GM12878 (cell line): ENCODE measurements around the gene C3.

Experiments
- CBFB ChIP-seq: IDR thresholded peaks from 2 replicates; pipeline ENCODE4 v1.6.1; 2016; ENCODE audit warnings: antibody characterized with exemption, low read depth
- HDGF ChIP-seq: fragments of 450-650 bp; IDR thresholded peaks from 2 replicates; pipeline ENCODE4 v1.6.1; 2016; ENCODE audit warnings: antibody characterized with exemption
- JUNB ChIP-seq: IDR thresholded peaks from 2 replicates; pipeline ENCODE4 v1.6.1; 2016; ENCODE audit warnings: antibody characterized with exemption, mild to moderate bottlenecking
- ZNF384 ChIP-seq: IDR thresholded peaks from 2 replicates; pipeline ENCODE4 v1.6.1; 2012; ENCODE audit warnings: low read depth, mild to moderate bottlenecking, low read length, improper control_type of control experiment, borderline replicate concordance
- TF ChIP-seq, protein P1 (sequence below), 3 experiments: IDR thresholded peaks in 2 of 3; conservative IDR thresholded peaks in 1 of 3; 2 replicates each; pipeline ENCODE4 v1.5.1; 2011; ENCODE audit warnings: low read depth in 3 of 3, low read length in 3 of 3, mild to moderate bottlenecking in 3 of 3, control low read depth in 2 of 3, moderate library complexity in 2 of 3, inconsistent platforms in 1 of 3, mixed read lengths in 1 of 3; ENCODE audit not compliant: control insufficient read depth in 2 of 3, insufficient read depth in 1 of 3; ENCODE audit errors: extremely low read depth in 1 of 3

DNA sequence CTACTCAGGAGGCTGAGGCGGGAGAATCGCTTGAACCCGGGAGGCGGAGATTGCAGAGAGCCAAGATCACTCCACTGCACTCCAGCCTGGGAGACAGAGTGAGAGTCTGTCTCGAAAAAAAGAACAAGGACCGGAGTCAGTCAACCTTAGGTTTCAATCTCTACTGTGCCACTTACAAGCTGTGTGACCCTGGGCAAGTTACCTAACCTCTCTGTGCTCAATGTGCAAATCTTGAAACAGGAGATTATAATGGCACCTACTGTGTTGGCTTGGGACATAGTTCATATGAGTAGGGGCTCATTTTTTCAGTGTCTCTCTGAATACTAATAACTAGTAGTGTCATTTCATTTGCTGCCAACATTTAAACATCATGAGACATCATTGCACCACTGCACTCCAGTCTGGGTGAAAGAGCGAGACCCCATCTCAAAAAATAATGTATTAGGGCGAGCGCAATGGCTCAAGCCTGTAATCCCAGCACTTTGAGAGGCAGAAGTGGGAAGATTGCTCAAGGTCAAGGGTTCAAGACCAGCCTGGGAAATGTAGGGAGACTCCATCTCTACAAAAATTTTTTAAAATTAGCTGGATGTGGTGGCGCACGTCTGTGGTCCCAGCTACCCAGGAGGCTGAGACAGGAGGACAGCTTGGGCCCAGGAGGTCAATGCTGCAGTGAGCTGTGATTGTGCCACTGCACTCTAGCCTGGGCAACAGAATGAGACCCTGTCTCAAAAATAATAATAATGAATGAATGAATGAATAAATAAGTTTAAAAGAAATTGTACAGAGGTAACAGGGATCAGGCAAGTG lies 5.5 kb downstream of the C3 start:
- TF ChIP-seq, protein P1, sequence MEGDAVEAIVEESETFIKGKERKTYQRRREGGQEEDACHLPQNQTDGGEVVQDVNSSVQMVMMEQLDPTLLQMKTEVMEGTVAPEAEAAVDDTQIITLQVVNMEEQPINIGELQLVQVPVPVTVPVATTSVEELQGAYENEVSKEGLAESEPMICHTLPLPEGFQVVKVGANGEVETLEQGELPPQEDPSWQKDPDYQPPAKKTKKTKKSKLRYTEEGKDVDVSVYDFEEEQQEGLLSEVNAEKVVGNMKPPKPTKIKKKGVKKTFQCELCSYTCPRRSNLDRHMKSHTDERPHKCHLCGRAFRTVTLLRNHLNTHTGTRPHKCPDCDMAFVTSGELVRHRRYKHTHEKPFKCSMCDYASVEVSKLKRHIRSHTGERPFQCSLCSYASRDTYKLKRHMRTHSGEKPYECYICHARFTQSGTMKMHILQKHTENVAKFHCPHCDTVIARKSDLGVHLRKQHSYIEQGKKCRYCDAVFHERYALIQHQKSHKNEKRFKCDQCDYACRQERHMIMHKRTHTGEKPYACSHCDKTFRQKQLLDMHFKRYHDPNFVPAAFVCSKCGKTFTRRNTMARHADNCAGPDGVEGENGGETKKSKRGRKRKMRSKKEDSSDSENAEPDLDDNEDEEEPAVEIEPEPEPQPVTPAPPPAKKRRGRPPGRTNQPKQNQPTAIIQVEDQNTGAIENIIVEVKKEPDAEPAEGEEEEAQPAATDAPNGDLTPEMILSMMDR (IDR thresholded peaks at IDR 0.05 in 2 of 3, conservative IDR thresholded peaks at IDR 0.05 in 1 of 3; ENCODE audit: control insufficient read depth in 2 of 3, extremely low read depth in 1 of 3, insufficient read depth in 1 of 3, low read depth in 3 of 3, low read length in 3 of 3): no peak
- TF ChIP-seq CBFB (no peak), JUNB (no peak), HDGF (no peak), ZNF384 (no peak)
